AG08396 (cell line): ENCODE measurements around the gene CUX1.
"Not testable (repeated sequence)": the region's sequence is repeated elsewhere in the genome, so short reads cannot be mapped to it uniquely, and the experiment has no call there.

ENCODE experiments used
- DNase-seq: peaks from one replicate; pipeline ENCODE4 v3.0.0; 2012; ENCODE audit warnings: low spot score, mixed read lengths

CUX1 gene

GRCh38 chr7:101795461-101795860 lies 22.0 kb upstream of the CUX1 start:
- no peak for DNase-seq

DNA sequence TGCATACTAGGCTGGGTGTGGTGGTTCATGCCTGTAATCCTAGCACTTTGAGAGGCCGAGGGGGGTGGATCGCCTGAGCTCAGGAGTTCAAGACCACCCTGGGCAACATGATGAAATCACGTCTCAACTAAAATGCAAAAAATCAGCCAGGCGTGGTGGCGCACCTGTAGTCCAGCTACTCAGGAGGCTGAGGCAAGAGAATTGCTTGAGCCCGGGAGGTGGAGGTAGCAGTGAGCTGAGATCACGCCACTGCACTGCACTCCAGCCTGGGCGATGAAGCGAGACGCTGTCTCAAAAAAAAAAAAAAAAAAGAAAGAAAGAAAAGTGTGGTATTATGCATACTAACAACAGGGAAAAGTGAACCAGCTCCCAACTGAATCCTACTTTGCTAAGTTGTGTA lies 19.3 kb upstream of the CUX1 start:
- DNase-seq = not testable (repeated sequence)

DNA sequence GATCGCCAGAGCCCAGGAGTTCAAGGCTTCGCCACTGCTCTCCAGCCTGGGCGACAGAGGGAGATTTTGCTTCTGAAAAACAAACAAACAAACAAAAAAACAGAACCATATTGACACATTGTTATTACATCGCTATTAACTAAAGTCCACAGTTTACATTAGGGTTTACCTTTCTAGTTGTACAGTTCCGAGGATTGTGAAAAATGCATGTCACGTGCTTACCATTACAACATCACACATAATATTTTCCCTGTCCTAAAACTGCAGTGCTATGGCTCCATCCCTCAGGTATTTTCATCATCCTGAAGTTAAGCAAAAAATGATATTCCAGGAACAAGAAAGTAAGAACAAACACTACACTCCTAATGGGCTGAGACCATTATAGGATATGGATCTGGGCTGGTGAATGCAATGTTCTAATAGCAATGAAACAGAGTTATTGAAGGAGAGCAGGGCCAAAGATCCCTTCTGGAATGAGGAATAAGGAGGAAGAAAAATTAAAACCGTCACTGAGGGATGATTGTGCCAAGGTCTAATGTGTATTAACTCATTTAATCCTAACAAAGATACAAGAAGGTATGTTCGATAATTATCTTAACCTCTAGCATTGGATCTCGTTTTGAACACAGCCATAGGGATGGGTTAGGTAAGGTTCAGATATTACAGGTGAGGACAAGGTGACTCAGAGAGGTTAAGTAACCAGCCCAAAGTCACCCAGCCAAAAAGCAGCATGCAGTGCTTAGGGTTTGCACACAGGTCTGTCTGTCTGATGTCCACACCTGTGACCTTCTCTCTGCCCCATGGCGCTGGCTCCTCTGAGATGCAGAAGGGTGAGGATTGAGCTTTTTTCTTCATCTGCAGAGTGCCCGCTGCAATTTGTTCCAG lies 14.0 kb upstream of the CUX1 start:
- no peak for DNase-seq

- DNase-seq = no peak
Observed at GRCh38 chr7:101804088-101804963, 13.1 kb upstream of the CUX1 start.

DNA sequence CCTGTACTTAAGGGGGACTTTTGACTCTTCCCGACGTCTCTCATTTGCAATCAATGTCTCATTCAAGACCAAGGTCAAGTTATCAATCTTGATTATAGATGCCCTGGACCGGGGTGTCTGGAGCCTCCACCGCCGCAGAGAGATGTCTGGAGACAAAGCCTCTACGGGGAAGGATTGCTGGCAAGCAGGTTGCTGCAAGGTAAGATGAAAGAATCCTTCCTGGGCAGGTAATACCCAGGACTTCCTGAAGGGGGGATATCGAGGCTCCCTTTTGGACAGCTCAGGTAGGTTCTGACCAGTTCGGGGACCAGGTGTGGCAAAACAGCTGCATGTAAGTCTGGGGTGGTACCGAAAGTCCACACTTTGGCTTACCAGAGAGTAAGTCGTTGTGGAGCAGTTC lies 12.5 kb upstream of the CUX1 start:
- DNase-seq = no peak

DNA sequence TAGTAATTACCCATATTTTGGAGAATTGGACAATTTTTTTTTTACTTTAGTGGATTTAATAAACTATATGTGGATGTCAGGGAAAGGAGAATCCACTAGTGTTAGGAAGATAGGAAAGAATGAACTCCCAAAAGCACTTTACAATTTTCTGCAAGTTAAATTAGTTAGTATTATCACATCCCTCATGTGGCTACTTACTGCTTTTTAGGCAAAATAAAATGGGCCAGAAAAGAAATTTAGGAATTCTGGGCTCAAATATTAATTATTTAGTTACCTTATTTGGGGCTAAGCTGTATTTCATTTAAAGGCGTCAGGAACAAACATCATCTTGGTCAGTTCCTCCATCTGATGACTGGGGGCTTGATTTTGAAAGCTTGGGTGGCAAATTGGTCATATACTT lies 4.8 kb upstream of the CUX1 start:
- no peak for DNase-seq

GRCh38 chr7:101813402-101814019 lies 3.9 kb upstream of the CUX1 start:
- no peak for DNase-seq

GRCh38 chr7:101814081-101814990 lies 3.1 kb upstream of the CUX1 start:
- DNase-seq = peak; percentile 86

- DNase-seq = peak; percentile 78
Observed at GRCh38 chr7:101814991-101815825, 2.2 kb upstream of the CUX1 start.

DNA sequence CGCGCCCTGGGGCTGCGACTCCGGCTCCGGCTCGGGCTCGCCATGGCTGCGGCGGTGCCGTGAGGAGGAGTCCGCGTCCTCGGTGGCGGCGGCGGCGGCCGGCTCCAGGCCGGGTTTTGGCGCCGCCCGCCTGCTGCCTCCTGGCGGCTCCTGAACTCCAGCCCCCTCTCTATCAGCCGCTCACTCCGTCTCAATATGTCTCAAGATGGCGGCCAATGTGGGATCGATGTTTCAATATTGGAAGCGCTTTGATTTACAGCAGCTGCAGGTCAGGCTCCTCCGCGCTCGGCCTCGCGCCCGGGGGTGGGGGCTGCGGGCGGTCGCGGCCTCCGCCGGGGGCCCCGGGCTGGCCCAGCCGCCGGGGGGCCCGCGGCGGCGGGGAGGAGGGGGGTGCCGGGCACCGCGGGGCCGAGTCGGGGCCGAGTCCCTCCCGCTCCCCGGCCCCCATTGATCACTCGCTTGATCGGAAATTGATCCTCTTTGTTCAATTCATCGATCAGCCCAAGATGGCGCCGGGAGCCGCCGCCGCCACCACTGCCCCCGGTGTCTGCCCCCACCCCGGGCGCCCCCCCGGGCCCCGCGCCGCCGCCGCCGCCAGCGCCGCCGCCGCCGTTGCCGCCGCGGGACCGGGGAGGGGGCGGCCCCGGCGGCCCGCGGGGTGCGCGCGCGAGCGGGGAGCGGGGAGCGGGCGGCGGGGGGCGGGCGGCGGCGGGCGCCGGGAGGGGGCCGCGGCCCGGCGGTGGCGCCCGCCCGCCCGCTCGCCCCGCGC lies 1.4 kb upstream of the CUX1 start:
- DNase-seq = peak; percentile 91

DNA sequence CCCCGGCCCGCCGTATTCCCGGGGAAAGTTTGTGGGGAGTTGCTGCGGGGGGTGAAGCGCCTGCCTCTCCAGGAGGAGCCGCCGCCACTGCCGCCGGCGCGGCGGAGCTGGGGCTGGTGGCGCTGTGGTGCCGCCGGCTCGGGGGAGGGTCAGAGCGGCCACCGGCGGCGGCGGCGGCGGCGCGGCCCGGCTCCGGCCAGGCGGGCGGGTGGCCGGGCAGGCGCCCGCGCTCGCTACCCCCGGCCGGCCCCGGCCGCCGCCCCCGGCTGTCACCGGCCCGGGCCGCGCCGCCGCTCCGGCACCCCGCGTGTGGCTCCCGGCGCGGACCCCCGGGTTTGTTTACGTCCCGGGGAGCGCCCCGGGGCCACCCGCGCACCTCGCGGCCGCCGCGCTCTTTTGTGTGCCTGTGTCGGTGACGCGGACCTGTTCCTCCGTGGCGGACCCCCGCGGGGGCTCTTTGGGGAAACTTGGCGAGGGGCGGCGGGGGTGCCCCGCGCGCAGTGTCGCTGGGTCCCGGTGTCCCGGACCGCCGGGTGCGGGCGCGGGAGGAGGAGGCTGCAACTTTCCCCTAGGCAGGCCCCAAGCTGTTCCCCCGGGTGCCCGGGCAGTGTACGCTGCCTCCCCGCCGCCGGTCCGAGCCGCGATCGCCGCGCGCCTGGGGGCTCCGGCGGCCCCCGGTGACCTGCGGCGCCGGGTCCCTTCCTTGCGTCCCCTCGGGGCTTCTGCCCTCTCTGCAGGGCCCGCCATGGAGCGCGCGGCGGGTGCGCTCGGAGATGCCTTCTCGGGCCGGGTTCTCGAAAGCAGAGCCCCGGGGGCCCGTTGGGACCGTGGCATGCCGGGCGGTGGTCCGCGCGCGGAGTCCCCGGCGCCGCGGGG lies 593 bp upstream of the CUX1 start:
- peak; percentile 76 for DNase-seq

DNA sequence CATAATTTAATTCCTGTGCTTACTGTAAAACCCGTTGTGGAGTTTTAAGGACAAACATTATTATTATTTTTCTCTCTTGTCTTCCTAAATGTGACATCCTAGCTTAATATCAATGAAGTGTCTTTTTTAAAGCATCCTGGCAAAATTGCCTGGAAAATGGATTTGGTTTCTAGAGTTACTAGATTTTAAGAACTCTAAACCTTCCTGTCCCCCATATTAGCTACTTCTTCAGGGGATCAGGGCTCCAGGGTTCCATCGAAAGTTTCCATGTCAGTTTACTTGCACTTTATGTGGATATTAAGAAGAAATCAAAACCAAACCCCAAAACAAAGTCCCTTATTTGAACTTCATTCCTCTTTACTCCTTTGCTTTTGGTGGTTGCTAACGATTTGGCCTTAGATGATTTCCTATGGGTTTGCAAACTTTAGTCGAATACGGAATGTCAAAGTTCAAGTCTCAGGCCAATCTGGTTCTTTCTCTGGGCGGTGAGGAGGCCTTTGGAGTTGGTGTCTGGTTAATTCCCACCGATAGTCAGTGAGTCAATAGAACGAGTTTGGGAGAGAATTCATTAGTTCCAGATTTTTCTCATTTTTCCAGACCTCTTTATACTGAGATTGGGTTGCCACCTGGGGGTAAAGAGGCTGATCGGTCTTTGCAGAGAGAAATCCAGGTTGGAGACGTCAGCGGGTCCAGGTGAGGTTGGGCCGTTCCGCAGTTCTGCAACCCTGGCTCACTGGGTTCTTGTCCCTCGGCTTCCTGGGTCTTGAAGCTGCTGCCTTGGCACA lies 1.1 kb downstream of the CUX1 start:
- DNase-seq = no peak

DNA sequence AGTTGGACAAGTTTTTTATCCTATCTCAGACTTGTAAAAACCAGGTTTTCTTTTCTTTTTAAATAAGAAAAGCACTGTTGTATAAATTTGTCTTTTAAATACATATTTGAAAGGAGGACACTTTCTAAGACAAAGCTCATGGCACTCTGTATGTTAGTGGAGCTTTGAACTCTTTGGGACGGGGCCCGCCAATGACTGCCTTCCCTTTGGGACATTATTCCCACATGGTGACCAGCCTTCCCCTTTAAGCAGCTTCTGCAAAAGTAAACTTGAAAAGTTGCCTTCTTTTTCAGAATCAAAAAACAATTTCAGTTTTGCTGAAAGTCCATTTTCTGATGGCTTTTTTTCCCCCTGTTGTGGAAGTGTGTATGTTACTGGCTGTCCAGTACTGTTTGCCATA lies 1.8 kb downstream of the CUX1 start:
- no peak for DNase-seq

GRCh38 chr7:101819913-101820522 lies 2.6 kb downstream of the CUX1 start:
- DNase-seq = no peak

GRCh38 chr7:101820703-101821102 lies 3.3 kb downstream of the CUX1 start:
- no peak for DNase-seq

GRCh38 chr7:101822632-101823031 lies 5.2 kb downstream of the CUX1 start:
- not testable (repeated sequence) for DNase-seq

GRCh38 chr7:101823096-101823495 lies 5.7 kb downstream of the CUX1 start:
- DNase-seq = no peak

DNA sequence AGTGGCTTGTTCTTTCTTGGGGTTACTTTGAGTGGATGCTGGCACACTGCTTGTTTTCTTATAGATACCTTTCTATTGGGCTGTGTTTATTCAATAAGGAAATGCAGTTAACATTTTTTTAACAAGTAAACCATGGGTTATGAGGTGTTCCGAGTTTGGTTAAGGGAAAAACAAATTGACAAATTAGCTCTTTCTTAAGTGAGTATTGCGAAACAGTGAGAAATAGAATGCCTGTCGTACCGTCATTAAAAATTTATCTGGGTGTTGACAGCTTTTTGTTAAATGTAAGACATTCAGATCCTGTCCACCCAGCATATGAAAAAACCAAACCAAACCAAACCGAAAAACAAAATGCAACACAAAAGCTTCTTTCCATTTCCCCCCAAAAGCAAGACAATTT lies 6.2 kb downstream of the CUX1 start:
- no peak for DNase-seq
